ENCODE data around the gene KIF26B.
"Not testable (repeated sequence)": the region's sequence is repeated elsewhere in the genome, so short reads cannot be mapped to it uniquely, and the experiment has no call there.

KIF26B gene

DNA sequence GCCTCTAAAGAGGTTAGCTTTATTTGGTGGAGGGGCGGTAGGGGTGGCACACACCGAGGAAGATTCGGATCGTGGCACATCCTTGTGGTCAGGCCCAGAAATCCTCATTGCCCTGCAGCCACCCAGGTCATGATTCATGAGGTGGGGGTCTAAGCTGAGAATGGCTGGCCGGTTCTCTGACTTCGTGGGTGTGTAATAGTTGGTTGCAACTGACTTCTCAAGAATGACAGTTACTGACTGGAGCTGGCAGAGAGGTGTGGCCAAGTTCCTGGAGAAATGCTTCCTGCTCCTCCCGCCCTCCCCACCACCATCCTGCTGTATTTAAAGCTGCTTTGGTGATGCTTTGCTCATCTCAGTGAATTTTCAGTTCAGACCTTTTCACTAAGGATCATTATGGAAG, 198.6 kb downstream of the KIF26B start:
- DNase-seq (ENCODE audit: insufficient read length, low spot score) (no peak), FAIRE-seq (no peak)
- TF ChIP-seq, protein P1, sequence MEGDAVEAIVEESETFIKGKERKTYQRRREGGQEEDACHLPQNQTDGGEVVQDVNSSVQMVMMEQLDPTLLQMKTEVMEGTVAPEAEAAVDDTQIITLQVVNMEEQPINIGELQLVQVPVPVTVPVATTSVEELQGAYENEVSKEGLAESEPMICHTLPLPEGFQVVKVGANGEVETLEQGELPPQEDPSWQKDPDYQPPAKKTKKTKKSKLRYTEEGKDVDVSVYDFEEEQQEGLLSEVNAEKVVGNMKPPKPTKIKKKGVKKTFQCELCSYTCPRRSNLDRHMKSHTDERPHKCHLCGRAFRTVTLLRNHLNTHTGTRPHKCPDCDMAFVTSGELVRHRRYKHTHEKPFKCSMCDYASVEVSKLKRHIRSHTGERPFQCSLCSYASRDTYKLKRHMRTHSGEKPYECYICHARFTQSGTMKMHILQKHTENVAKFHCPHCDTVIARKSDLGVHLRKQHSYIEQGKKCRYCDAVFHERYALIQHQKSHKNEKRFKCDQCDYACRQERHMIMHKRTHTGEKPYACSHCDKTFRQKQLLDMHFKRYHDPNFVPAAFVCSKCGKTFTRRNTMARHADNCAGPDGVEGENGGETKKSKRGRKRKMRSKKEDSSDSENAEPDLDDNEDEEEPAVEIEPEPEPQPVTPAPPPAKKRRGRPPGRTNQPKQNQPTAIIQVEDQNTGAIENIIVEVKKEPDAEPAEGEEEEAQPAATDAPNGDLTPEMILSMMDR (IDR thresholded peaks at IDR 0.05; ENCODE audit: insufficient read depth, missing control alignments) = no peak

DNA sequence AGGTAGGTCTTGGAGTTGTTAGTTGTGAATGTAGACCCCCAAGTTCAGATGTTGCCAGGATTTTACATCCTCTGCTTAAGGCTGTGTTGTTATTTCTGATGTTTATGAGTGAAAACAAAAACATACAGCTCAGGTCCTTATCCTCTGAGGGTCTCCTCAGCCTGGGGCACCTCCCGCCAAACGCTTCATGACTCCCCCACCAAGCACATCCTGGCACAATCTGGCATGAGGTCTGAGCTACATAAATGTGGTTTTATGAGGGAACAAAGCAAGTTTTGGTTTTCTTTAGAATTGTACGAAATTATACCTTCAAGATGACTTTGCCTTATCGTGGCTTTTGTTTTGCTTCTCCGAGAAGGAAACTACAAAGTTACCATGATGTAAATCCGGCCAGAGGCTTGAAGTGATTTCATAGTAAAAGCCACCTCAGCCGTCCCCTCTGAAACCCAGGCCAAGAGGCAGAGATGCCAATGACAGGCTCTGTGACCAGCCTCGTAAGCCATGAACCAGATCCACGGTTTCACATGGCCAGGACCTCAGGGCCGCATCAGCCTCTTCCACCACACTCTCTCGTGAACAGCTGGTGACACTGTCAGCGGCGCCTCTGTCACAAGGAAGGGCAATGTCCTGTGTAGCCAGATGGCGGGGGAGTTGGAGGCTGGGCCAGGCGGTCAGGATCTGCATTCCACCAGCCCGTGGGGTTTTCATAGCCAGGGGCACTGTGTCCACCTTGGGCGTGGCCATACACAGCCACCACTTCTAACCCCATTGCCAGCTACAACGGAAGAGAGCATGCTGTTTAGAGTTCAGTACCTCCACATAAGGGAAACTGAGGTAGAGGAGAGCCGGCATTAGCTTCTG, 199.4 kb downstream of the KIF26B start:
- DNase-seq (ENCODE audit: insufficient read length, low spot score) (no peak), FAIRE-seq (no peak)
- TF ChIP-seq, protein P1 (IDR thresholded peaks at IDR 0.05; ENCODE audit: insufficient read depth, missing control alignments) = no peak

DNA sequence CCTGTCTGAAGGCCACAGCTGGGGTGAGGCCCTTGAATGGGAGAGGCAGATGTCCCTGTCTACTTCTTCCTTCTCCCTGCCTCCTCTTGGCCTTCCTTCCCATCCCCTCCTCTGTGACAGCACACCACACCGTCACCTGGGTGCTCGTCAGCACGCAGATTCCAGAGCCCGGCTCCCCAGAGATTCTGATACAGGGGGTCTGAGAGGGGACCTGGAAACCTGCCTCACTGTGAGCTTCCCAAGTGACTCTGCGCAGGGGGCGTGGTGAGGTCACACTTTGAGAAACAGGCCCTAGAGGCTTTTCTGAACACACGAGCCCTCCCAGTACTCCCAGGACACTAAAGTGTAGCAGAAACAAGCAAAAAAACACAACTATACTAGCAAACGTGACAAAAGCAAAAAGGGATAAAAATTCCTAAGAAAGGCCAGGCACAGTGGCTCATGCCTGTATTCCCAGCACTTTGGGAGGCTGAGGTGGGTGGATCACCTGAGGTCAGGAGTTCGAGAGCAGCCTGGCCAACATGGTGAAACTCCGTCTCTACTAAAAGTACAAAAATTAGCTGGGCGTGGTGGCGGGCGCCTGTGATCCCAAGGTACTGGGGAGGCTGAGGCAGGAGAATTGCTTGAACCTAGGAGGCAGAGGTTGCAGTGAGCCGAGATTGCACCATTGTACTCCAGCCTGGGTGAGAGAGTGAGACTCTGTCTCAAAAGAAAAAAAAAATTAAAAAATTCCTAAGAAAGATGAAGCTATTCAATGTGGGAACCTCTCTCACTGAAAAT, 201.3 kb downstream of the KIF26B start:
- not testable (repeated sequence) for DNase-seq (ENCODE audit: insufficient read length, low spot score); FAIRE-seq

DNA sequence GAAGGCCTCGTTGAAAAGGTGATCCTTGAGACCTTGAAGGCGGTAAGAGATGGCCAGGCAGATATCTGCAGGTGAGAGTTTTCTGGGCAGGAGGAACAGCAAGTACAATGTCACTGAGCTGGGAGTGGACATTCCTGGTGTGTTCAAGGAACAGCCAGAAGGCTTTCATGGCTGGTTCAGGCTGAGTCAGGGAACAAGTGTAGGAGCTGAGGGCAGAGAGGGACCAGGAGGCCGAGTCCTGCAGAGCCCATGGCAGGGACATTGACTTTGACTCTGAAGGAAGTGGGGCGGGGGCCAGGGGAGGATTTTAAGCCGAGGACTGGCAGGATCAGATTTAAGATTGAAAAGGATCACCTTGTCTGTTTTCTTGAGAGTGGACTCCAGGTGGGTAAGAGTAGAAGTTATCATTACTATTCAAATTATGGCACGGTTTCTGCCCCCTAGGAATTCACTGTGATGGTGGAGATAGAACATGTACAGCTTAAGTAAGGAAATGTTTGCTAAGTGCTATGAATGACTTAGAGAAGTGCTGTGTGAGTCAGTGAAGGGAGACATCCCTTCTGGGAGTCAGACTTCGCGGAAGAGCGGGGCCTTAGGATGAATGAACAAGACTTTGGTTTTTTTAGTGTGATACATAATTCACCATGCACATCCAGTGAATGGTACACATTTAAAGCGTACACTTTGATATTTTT, 202.3 kb downstream of the KIF26B start:
- FAIRE-seq (no peak), DNase-seq (ENCODE audit: insufficient read length, low spot score) (no peak)
- TF ChIP-seq, protein P1 (IDR thresholded peaks at IDR 0.05; ENCODE audit: insufficient read depth, missing control alignments) = no peak

DNA sequence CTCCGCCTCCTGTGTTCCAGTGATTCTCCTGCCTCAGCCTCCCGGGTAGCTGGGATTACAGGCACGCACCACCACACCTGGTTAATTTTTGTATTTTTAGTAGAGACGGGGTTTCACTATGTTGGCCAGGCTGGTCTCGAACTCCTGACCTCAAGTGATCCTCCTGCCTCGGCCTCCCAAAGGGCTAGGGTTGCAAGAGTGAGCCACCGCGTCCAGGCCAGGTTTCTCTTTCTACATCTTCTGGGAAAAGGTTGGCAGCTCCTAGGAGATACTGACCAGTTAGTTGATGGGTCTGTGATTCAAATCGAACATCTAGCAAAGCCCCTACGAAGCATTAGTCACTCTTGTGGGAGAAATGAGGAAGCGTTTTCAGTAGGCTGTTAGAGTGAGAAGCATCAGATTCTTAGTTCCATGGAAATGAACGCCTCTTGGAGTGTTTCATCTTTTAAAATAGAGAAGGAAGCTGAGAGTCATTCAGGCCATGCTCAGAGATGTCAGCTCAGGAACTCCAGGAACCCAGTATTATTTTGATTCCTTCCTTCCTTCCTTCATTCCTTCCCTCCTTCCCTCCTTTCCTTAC, 204.4 kb downstream of the KIF26B start:
- DNase-seq (ENCODE audit: insufficient read length, low spot score); FAIRE-seq: not testable (repeated sequence)

DNA sequence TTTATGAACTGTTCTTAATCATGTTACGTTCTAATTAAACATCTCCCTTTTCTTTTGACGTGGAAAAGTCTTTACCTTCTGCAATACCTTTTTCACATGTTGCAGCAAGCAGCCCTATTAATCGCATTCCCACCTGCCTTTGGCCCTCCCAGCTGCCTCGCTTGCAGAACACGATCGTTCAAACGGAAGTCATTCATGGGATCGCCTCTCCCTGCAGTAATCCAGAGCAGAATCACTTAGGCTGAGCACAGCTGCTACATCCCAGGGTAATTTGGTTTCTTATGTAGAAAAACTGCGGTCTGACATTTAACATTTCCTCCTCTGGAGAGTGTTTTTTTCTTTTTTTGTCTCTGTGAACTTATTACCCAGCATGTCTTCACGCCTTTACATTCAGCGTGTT, 206.3 kb downstream of the KIF26B start:
- TF ChIP-seq, protein P1 (IDR thresholded peaks at IDR 0.05; ENCODE audit: insufficient read depth, missing control alignments) = no peak
- DNase-seq (ENCODE audit: insufficient read length, low spot score) = no peak
- no peak for FAIRE-seq

DNA sequence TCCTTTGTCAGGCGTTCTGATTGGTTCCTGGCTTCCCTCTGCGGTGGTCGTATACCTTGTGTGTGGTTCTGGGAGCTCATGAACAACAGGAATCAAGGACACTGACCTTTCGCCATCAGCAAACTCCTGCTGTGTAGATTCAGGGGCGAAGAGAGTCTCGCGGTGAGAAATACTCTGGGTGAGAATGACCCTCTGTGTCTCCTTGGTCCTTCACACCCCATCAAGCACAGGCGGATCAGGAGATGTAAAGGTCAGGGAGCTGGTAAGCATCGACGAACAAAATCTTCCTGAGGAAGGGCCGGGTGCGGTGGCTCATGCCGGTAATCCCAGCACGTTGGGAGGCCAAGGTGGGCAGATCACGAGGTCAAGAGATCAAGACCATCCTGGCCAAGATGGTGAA, 207.2 kb downstream of the KIF26B start:
- DNase-seq (ENCODE audit: insufficient read length, low spot score) (no peak), FAIRE-seq (no peak)
- TF ChIP-seq, protein P1 (IDR thresholded peaks at IDR 0.05; ENCODE audit: insufficient read depth, missing control alignments) = no peak
